HepG2 (cell line): ENCODE results near the gene NDC80. TPM values are rescaled to one million over a fixed set of nuclear protein-coding genes. Genes with fewer than 3 reads are reported as not detected.

ENCODE experiments used
- ATAC-seq: fragments of 200-7000 bp; cut with Tn5 transposase; 3 replicates; pipeline ENCODE4 v1.9.1; 2020; ENCODE audit warnings: mild to moderate bottlenecking, moderate library complexity
- BruUV-seq: library from RNA; stranded (reverse); fragments of 400-500 nt; replicated peaks from 2 replicates; lab custom pipeline; 2021; lab: Mats Ljungman, UMichigan
- CTCF ChIA-PET: fragments of 300-600 bp; formaldehyde crosslinking; extraction: SDS; loops from one replicate; lab custom pipeline; 2021; ENCODE audit warnings: low total read pairs, inconsistent platforms, low intra/inter-chr PET ratio; lab: Yijun Ruan, JAX
- POLR2A ChIA-PET: fragments of 350-600 bp; sonication (Branson Sonifier 250); formaldehyde crosslinking; loops from one replicate; lab custom pipeline; 2020; ENCODE audit warnings: antibody characterized with exemption, inconsistent platforms; lab: Yijun Ruan, JAX
- DNase-seq: peaks from one replicate; pipeline ENCODE4 v3.0.0-alpha.2; 2015; ENCODE audit warnings: low spot score
- FAIRE-seq: peaks from 3 replicates; lab custom pipeline; 2011; peaks lifted over from hg19 to GRCh38; lab: Jason Lieb, UNC
- H2AFZ ChIP-seq: one replicate; pipeline ENCODE4 v1.6.1; 2011; ENCODE audit warnings: low read length, inconsistent platforms
- H3K27ac ChIP-seq: fragments of 300-600 bp; 3 replicates; pipeline ENCODE4 v1.8.0; 2011; ENCODE audit warnings: mixed run types, mild to moderate bottlenecking, mixed read lengths, low read length, inconsistent platforms; ENCODE audit not compliant: insufficient read depth; ENCODE audit errors: extremely low read length
- H3K27me3 ChIP-seq, 2 experiments: fragments of 200-600 bp in 1 of 2; 2 replicates in 1 of 2; 3 replicates in 1 of 2; pipeline versions ENCODE4 v1.6.0 to v1.8.0; 2011; ENCODE audit warnings: low read length in 2 of 2, mild to moderate bottlenecking in 2 of 2, moderate library complexity in 2 of 2, inconsistent platforms in 1 of 2; ENCODE audit not compliant: insufficient read depth in 2 of 2, control insufficient read depth in 1 of 2
- H3K36me3 ChIP-seq, 2 experiments: fragments of 200-600 bp in 1 of 2; replicated peaks in 1 of 2; 2 replicates in 1 of 2; 3 replicates in 1 of 2; pipeline versions ENCODE4 v1.5.1 to v1.8.0; 2011; ENCODE audit warnings: low read length in 2 of 2, inconsistent platforms in 1 of 2; ENCODE audit not compliant: insufficient read depth in 2 of 2, control insufficient read depth in 1 of 2
- H3K4me1 ChIP-seq: 2 replicates; pipeline ENCODE4 v1.5.1; 2012; ENCODE audit warnings: low read length, inconsistent platforms; ENCODE audit not compliant: insufficient read depth
- H3K4me2 ChIP-seq: 2 replicates; pipeline ENCODE4 v1.6.0; 2011; ENCODE audit warnings: low read depth, low read length, inconsistent platforms
- H3K4me3 ChIP-seq, 3 experiments: fragments of 200-600 bp in 1 of 3; sonication (generic), shearing (Covaris generic) in 1 of 3; replicated peaks in 1 of 3; 2 replicates each; pipeline ENCODE4 v1.5.1; 2011 to 2016; ENCODE audit warnings: low read length in 3 of 3, inconsistent platforms in 2 of 3, low read depth in 2 of 3, mild to moderate bottlenecking in 2 of 3, control low read depth in 1 of 3, mixed read lengths in 1 of 3; ENCODE audit not compliant: insufficient read depth in 1 of 3
- H3K79me2 ChIP-seq: one replicate; pipeline ENCODE4 v1.6.1; 2011; ENCODE audit warnings: low read length, inconsistent platforms; ENCODE audit not compliant: insufficient read depth
- H3K9ac ChIP-seq: 2 replicates; pipeline ENCODE4 v1.6.0; 2011; ENCODE audit warnings: mild to moderate bottlenecking, low read depth, low read length, inconsistent platforms; ENCODE audit not compliant: insufficient read depth
- H3K9me3 ChIP-seq: 2 replicates; pipeline ENCODE4 v1.5.1; 2012; ENCODE audit warnings: mild to moderate bottlenecking, low read length
- H4K20me1 ChIP-seq: 2 replicates; pipeline ENCODE4 v1.6.0; 2011; ENCODE audit warnings: inconsistent platforms, mild to moderate bottlenecking, low read length, moderate library complexity; ENCODE audit not compliant: insufficient read depth
- CREB3 ChIP-seq: sonication (generic); formaldehyde crosslinking; IDR thresholded peaks from 2 replicates; pipeline ENCODE4 v1.5.0; 2020; ENCODE audit warnings: missing genetic modification reagents
- ETS1 ChIP-seq: sonication (generic); formaldehyde crosslinking; IDR thresholded peaks from 2 replicates; pipeline ENCODE4 v1.4.0; 2020; ENCODE audit warnings: missing genetic modification reagents
- FLYWCH1 ChIP-seq: sonication (generic); formaldehyde crosslinking; IDR thresholded peaks from 2 replicates; pipeline ENCODE4 v1.8.1; 2023; ENCODE audit warnings: mild to moderate bottlenecking, missing genetic modification reagents
- GMEB1 ChIP-seq: sonication (generic); formaldehyde crosslinking; IDR thresholded peaks from 2 replicates; pipeline ENCODE4 v1.5.1; 2020; ENCODE audit warnings: missing genetic modification reagents, mild to moderate bottlenecking, borderline replicate concordance
- HMG20B ChIP-seq: conservative IDR thresholded peaks from 2 replicates; pipeline ENCODE4 v1.6.1; 2016; ENCODE audit warnings: missing genetic modification reagents, missing compliant biosample characterization
- TAF1 ChIP-seq: sonication (generic); formaldehyde crosslinking; IDR thresholded peaks from 2 replicates; pipeline ENCODE4 v1.4.0; 2020; ENCODE audit warnings: missing genetic modification reagents
- ZKSCAN1 ChIP-seq: fragments of 150-350 bp; IDR thresholded peaks from 2 replicates; pipeline ENCODE4 v1.6.1; 2014; ENCODE audit warnings: low read length
- WGBS: methylation state at CpG from one replicate; pipeline ENCODE4 v1.1.6; 2017; ENCODE audit warnings: low lambda C conversion rate; 5-methylcytosine and 5-hydroxymethylcytosine counted together
- in situ Hi-C: cut with HindIII; loops from 2 replicates; pipeline ENCODE4 v1.10.0; 2017; ENCODE audit warnings: low pct_unique_long_range_greater_than_20kb; ENCODE audit not compliant: extremely low pct_ligation_motif_present
- intact Hi-C: fragments of 100-400 bp; cut with micrococcal nuclease; formaldehyde crosslinking; loops from one replicate; pipeline ENCODE4 v1.10.0; 2022; ENCODE audit not compliant: unreplicated experiment
- polyA plus RNA-seq, 8 experiments: library from polyadenylated mRNA; depleted of rRNA in 3 of 8; stranded (reverse) in 7 of 8; unstranded in 1 of 8; fragments of >200 nt; fragmentation: Illumina TruSeq in 4 of 8; extraction: Trizol in 4 of 8; gene quantifications; 2 replicates each; pipeline versions ENCODE4 v1.2.1 to v1.2.3, GENCODE V29; 2011 to 2016; ENCODE audit warnings: low read depth in 4 of 8, missing spikeins in 1 of 8, mixed read lengths in 1 of 8; ENCODE audit not compliant: insufficient read depth in 1 of 8
- total RNA-seq, 5 experiments: library from RNA; depleted of rRNA; stranded (reverse); fragments of >200 nt; fragmentation: Illumina TruSeq; extraction: Trizol; gene quantifications; 2 replicates each; pipeline ENCODE4 v1.2.3, GENCODE V29; 2016; ENCODE audit warnings: low read depth in 1 of 5

NDC80 gene
- total and polyA plus RNA-seq, 2 of the 13 experiments (the other 11 are each of a cell fraction or from before 2014, with no cell fraction given): 9.6 to 33.0 TPM

GRCh38 chr18:2587788-2588187, 16.4 kb downstream of the NDC80 start (continued):
- TF ChIP-seq ETS1 (CRISPR knock-in tag) (no peak), FLYWCH1 (CRISPR knock-in tag) (no peak), TAF1 (CRISPR knock-in tag) (no peak), GMEB1 (CRISPR knock-in tag) (no peak), HMG20B (CRISPR knock-in tag) (no peak)

DNA sequence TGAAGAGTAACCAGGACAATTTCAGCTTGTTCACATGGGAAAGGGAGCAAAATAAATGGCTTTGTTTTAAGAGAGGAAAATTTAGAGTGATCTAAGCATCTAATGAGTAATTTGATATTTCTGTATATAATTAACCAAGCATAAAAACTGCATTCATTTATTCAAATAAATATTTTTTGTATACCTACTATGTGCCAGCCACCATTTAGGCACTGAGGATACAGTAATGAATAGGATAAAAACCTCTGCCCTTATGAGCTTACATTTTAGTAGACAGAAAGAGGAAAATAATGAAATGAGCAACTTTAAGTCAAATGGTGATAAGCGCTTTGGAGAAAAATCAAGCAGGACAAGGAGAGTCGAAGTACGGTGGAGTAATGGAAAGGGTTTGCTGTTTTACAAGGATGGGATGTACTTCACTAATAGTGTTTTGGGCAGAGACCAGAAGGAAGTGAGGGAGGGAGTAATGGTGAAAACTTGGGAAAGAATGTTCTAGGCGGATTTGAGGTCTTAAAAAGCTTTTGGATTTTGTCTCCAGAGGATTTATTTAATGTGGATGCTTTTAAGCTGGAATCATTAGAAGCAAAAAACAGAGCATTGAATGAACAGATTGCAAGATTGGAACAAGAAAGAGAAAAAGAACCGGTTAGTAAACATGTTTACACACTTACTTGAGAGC, 17.4 kb downstream of the NDC80 start:
- intact Hi-C loops: loop anchor here (2.0 kb wide), 1 partner anchor 18 kb away; the partner anchor contains the start of genes METTL4 and NDC80
- H3K79me2 ChIP-seq: no peaks in the 10 kb centered on the region
- H3K4me1 ChIP-seq: peaks cover 21% of the 10 kb centered on the region
- peak overlapping the region; percentile 44; the same call in 1 of the 2 replicates for H3K9ac ChIP-seq
- ChIA-PET POLR2A (interaction anchor here (0.7 kb wide), 1 partner anchor 74 kb away, joined by 3 read pairs; no protein-coding TSS in a partner anchor), CTCF (no interaction called here)
- H4K20me1 ChIP-seq: no peaks in the 10 kb centered on the region
- BruUV-seq: TSS peak; percentile 98
- TF ChIP-seq CREB3 (no peak), ZKSCAN1 (peak; percentile 74; the same call in 1 of the 2 replicates)
- no peaks in the 10 kb centered on the region for H3K27me3 ChIP-seq
- in situ Hi-C loops: no loop called here
- FAIRE-seq (no peak), DNase-seq (no peak), ATAC-seq (no peak)
- peak overlapping the region; percentile 45 for H3K4me2 ChIP-seq
- peak overlapping the region; percentile 67 for H3K27ac ChIP-seq
- no peaks in the 10 kb centered on the region for H3K9me3 ChIP-seq
- no peak overlapping the region; a peak in 1 of 6 replicates for H3K4me3 ChIP-seq
- H2AFZ ChIP-seq: no peak overlapping the region
- peaks cover 3 to 25% of the 10 kb centered on the region in 2 experiments for H3K36me3 ChIP-seq
- WGBS: 90% methylated on average over 5 of the region's 5 CpGs
